Adrenal gland (tissue), 12 donors: ENCODE results near the gene ATAD3B. TPM values are rescaled to one million over a fixed set of nuclear protein-coding genes. Genes with fewer than 3 reads are reported as not detected.
"Not testable (repeated sequence)": the region's sequence is repeated elsewhere in the genome, so short reads cannot be mapped to it uniquely, and the experiment has no call there.

Source experiments
- DNase-seq, 7 donors: peaks; one replicate each; pipeline ENCODE4 v3.0.0-alpha.2; 2019 to 2020
- H3K27ac ChIP-seq, 5 donors: fragments of 200-600 bp; sonication (generic) in 4 of 5; 1 replicate in 3 of 5; 2 replicates in 2 of 5; pipeline versions ENCODE4 v1.5.1 to v1.8.0; 2016 to 2020; ENCODE audit warnings: mild to moderate bottlenecking in 1 of 5
- H3K27me3 ChIP-seq: fragments of 200-600 bp; 2 replicates; pipeline ENCODE4 v1.8.0; 2021
- H3K36me3 ChIP-seq, 2 donors: fragments of 200-600 bp; replicated peaks in 1 of 2; 1 replicate in 1 of 2; 2 replicates in 1 of 2; pipeline versions ENCODE4 v1.5.1 to v1.8.0; 2018 to 2022
- H3K4me1 ChIP-seq, 2 donors: fragments of 200-600 bp; replicated peaks in 1 of 2; 1 replicate in 1 of 2; 2 replicates in 1 of 2; pipeline versions ENCODE4 v1.5.1 to v1.8.0; 2018 to 2021
- H3K4me3 ChIP-seq, 4 donors: fragments of 200-600 bp; sonication (generic) in 3 of 4; one replicate each; pipeline ENCODE4 v1.5.1; 2016 to 2018
- H3K9me3 ChIP-seq, 3 donors: fragments of 200-600 bp; sonication (generic) in 1 of 3; replicated peaks in 1 of 3; 1 replicate in 2 of 3; 2 replicates in 1 of 3; pipeline versions ENCODE4 v1.5.1 to v1.8.0; 2016 to 2021
- CTCF ChIP-seq, 6 experiments: fragments of 450-650 bp in 4 of 6; fragments of 200-600 bp in 2 of 6; sonication (generic) in 1 of 6; IDR thresholded peaks; 1 replicate in 5 of 6; 2 replicates in 1 of 6; pipeline versions ENCODE4 v1.5.1 to v1.8.0; 2016 to 2021; ENCODE audit warnings: antibody characterized with exemption in 6 of 6, mild to moderate bottlenecking in 2 of 6, moderate library complexity in 1 of 6
- POLR2A ChIP-seq, 2 donors: fragments of 450-650 bp; IDR thresholded peaks; one replicate each; pipeline ENCODE4 v1.6.1; 2017; ENCODE audit warnings: antibody characterized with exemption in 2 of 2, mild to moderate bottlenecking in 2 of 2, moderate library complexity in 1 of 2
- WGBS, 4 donors: extraction: QIAGEN DNeasy Blood & Tissue Kit in 2 of 4; methylation state at CpG; one replicate each; pipeline versions ENCODE4 v1.1.5 to v1.1.7; 2013 to 2017; 5-methylcytosine and 5-hydroxymethylcytosine counted together
- intact Hi-C, 2 donors: fragments of 100-400 bp; cut with DNase I; formaldehyde crosslinking; loops; one replicate each; pipeline versions ENCODE4 v1.14.1 to v1.15.0; 2022 to 2023
- polyA plus RNA-seq, 3 donors: library from polyadenylated mRNA; stranded (reverse); fragments of 200-250 nt in 2 of 3; fragments of 350-450 nt in 1 of 3; fragmentation: Illumina TruSeq in 1 of 3; extraction: RNeasy Lipid Tissue Mini Kit (QIAGEN cat#74804) in 1 of 3; gene quantifications; one replicate each; pipeline ENCODE4 v1.2.3, GENCODE V29; 2013 to 2014
- total RNA-seq, 9 donors: library from RNA; depleted of rRNA in 4 of 9; stranded (reverse); fragments of >200 nt in 4 of 9; fragments of 120-200 nt in 1 of 9; fragmentation: NEBNext Ultra II Directional in 1 of 9; extraction: Animal tissue kit (Norgen Biotek cat#: 25700) in 1 of 9; gene quantifications; one replicate each; pipeline versions ENCODE4 v1.1.0 to v1.2.4, GENCODE V29; 2013 to 2023
- donor health status: healthy with polysubstance abuse.
- donor health status: Bipolar disorder and iron deficiency.
- donor health status: DM: yes; HTN: yes; CAD: no.
- donor health status: DM: no; HTN: no; CAD: no.
- donor health status: DM: no; HTN: no; CAD: no.
- donor health status: DM: yes; HTN: yes; CAD: no.

Gene ATAD3B
- total and polyA plus RNA-seq, 12 donors: 5.3 to 109 (median 13.3) TPM

- H3K36me3 ChIP-seq: peaks cover 0 to 39% of the 10 kb centered on the region in 2 donors
- H3K4me3 ChIP-seq: no peak overlapping the region
- H3K27ac ChIP-seq: no peak overlapping the region
- DNase-seq: no peak
- 95 to 99% (median 98%) methylated on average over 9 to 10 of the region's 10 CpGs for WGBS, 4 donors
- H3K4me1 ChIP-seq: no peaks in the 10 kb centered on the region
- H3K27me3 ChIP-seq: no peaks in the 10 kb centered on the region
- intact Hi-C loops: no loop called here
- TF ChIP-seq CTCF (IDR thresholded peaks at IDR 0.05): no peak
- no peaks in the 10 kb centered on the region for H3K9me3 ChIP-seq
Measured at GRCh38 chr1:1491601-1492000, 20.0 kb downstream of the ATAD3B start.

GRCh38 chr1:1494311-1494710, 22.7 kb downstream of the ATAD3B start:
- DNase-seq, H3K9me3 ChIP-seq, H3K27ac ChIP-seq, H3K4me1 ChIP-seq, H3K27me3 ChIP-seq, intact Hi-C loops, H3K4me3 ChIP-seq: not testable (repeated sequence)
- H3K36me3 ChIP-seq: peaks cover 0 to 20% of the 10 kb centered on the region in 2 donors
- 78 to 98% (median 98%) methylated on average over 2 to 22 of the region's 22 CpGs for WGBS, 4 donors

- H3K27ac ChIP-seq, H3K4me1 ChIP-seq, H3K27me3 ChIP-seq, intact Hi-C loops, DNase-seq, H3K4me3 ChIP-seq, H3K9me3 ChIP-seq, H3K36me3 ChIP-seq: not testable (repeated sequence)
- 80 to 94% (median 90%) methylated on average over 1 to 18 of the region's 18 CpGs for WGBS, 4 donors
Measured at GRCh38 chr1:1495461-1495975, 24.0 kb downstream of the ATAD3B start.

GRCh38 chr1:1504777-1505365, 33.3 kb downstream of the ATAD3B start:
- H3K27ac ChIP-seq: peak overlapping the region; percentile 84 to 97 (median 87)
- H3K4me1 ChIP-seq, intact Hi-C loops, H3K9me3 ChIP-seq, H3K4me3 ChIP-seq, H3K27me3 ChIP-seq, H3K36me3 ChIP-seq: not testable (repeated sequence)
- DNase-seq: peak; percentile 85 to 97 (median 93)
- peak; percentile 64 to 91 (median 84) for TF ChIP-seq CTCF (IDR thresholded peaks at IDR 0.05)
- peak; percentile 60 to 83 for TF ChIP-seq POLR2A (IDR thresholded peaks at IDR 0.05)
- WGBS, 4 donors: 20 to 32% (median 25%) methylated on average over 16 of the region's 16 CpGs

- H3K36me3 ChIP-seq, H3K9me3 ChIP-seq, H3K4me3 ChIP-seq, H3K4me1 ChIP-seq, intact Hi-C loops, H3K27me3 ChIP-seq: not testable (repeated sequence)
- peak overlapping the region; percentile 84 to 97 (median 87) for H3K27ac ChIP-seq
- WGBS, 4 donors: 6 to 19% (median 15%) methylated on average over 11 to 16 of the region's 22 CpGs
- peak in 6 of 7 donors; percentile 57 to 88 (median 72) for DNase-seq
- TF ChIP-seq CTCF (IDR thresholded peaks at IDR 0.05): peak in 5 of 6 experiments; percentile 5 to 56 (median 36)
Measured at GRCh38 chr1:1505366-1505798, 33.8 kb downstream of the ATAD3B start.

- DNase-seq: peak in 1 of 7 donors; percentile 17
- peak overlapping the region; percentile 84 to 97 (median 87) for H3K27ac ChIP-seq
- H3K36me3 ChIP-seq, H3K4me3 ChIP-seq, H3K4me1 ChIP-seq, H3K27me3 ChIP-seq, intact Hi-C loops, H3K9me3 ChIP-seq: not testable (repeated sequence)
- WGBS, 4 donors: 65 to 76% (median 72%) methylated on average over 5 of the region's 5 CpGs
Measured at GRCh38 chr1:1505801-1506200, 34.2 kb downstream of the ATAD3B start.
